Endothelial cell of umbilical vein (primary cell): Measurements from ENCODE around the gene CWC27.

ENCODE experiments used
- EZH2 ChIP-seq: IDR thresholded peaks from 2 replicates; pipeline ENCODE4 v1.6.1; 2012; ENCODE audit warnings: borderline replicate concordance, low read depth, mild to moderate bottlenecking, moderate library complexity, low read length, inconsistent platforms; ENCODE audit not compliant: severe bottlenecking
- FOS ChIP-seq: IDR thresholded peaks from 2 replicates; pipeline ENCODE4 v1.6.1; 2011; ENCODE audit warnings: mild to moderate bottlenecking, low read length, moderate library complexity, borderline replicate concordance; ENCODE audit not compliant: insufficient read depth
- JUN ChIP-seq: IDR thresholded peaks from 2 replicates; pipeline ENCODE4 v1.6.1; 2011; ENCODE audit warnings: borderline replicate concordance, low read depth; ENCODE audit not compliant: insufficient read length, insufficient read depth
- POLR2A ChIP-seq: IDR thresholded peaks from 2 replicates; pipeline ENCODE4 v1.6.1; 2012; ENCODE audit warnings: low read depth, mild to moderate bottlenecking, control low read depth, low read length
- POLR2AphosphoS5 ChIP-seq: IDR thresholded peaks from 2 replicates; pipeline ENCODE4 v1.6.1; 2012; ENCODE audit warnings: low read depth, mild to moderate bottlenecking, control low read depth, low read length, moderate library complexity; ENCODE audit not compliant: insufficient read depth
- TF ChIP-seq, protein P1 (sequence below), 2 donors: IDR thresholded peaks; 1 replicate in 1 of 2; 2 replicates in 1 of 2; pipeline ENCODE4 v1.5.1; 2011; ENCODE audit warnings: low read length in 2 of 2, mild to moderate bottlenecking in 2 of 2, moderate library complexity in 2 of 2, control low read depth in 1 of 2, inconsistent platforms in 1 of 2, low read depth in 1 of 2; ENCODE audit not compliant: insufficient read depth in 1 of 2; ENCODE audit errors: extremely low read depth in 1 of 2
- TF ChIP-seq, protein P2 (sequence below): IDR thresholded peaks from 2 replicates; pipeline ENCODE4 v1.6.1; 2011; ENCODE audit not compliant: insufficient read depth, insufficient read length

DNA sequence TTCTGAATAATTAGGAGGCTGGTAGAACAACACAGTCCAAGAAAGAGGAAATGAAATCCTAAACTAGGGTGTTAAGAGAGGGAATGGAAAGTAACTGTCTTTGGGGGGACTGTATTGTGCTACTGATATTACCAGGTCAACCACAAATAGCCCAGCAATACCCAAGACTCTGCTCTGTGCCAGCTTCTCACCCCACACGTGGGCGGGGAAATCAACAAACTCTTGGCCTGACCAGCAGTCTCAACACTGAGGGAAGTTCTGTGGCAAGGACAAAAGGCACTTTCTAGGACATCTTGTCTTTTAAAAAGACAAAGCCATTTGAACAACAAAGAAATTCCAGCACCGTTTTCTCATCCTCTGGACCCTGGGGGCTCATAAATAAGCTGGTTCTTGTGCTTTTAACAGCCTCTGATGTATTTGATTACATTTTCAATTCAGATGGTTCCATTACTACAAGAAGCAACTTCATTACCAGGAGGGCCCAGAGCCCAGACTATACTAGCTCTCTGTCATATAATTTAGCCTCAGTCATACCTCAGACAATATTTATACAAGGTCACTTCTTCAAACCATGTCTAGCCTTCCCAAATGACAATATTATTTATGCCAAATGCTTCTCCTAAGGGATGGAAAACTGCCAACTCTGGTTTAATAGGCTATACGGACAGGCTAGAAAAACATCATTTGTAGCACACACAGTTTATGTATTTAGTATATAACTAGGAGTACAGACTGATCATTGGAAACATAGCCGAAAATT lies 297.8 kb downstream of the CWC27 start:
- TF ChIP-seq, protein P1, sequence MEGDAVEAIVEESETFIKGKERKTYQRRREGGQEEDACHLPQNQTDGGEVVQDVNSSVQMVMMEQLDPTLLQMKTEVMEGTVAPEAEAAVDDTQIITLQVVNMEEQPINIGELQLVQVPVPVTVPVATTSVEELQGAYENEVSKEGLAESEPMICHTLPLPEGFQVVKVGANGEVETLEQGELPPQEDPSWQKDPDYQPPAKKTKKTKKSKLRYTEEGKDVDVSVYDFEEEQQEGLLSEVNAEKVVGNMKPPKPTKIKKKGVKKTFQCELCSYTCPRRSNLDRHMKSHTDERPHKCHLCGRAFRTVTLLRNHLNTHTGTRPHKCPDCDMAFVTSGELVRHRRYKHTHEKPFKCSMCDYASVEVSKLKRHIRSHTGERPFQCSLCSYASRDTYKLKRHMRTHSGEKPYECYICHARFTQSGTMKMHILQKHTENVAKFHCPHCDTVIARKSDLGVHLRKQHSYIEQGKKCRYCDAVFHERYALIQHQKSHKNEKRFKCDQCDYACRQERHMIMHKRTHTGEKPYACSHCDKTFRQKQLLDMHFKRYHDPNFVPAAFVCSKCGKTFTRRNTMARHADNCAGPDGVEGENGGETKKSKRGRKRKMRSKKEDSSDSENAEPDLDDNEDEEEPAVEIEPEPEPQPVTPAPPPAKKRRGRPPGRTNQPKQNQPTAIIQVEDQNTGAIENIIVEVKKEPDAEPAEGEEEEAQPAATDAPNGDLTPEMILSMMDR (IDR thresholded peaks at IDR 0.05; ENCODE audit: extremely low read depth in 1 of 2, insufficient read depth in 1 of 2, low read depth in 1 of 2, low read length in 2 of 2), result no peak
- no peak for TF ChIP-seq POLR2AphosphoS5
- no peak for TF ChIP-seq POLR2A
- TF ChIP-seq EZH2, result no peak
- TF ChIP-seq, protein P2, sequence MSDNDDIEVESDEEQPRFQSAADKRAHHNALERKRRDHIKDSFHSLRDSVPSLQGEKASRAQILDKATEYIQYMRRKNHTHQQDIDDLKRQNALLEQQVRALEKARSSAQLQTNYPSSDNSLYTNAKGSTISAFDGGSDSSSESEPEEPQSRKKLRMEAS, result no peak
- TF ChIP-seq FOS, result no peak
- TF ChIP-seq JUN, result no peak
